Lung microvascular endothelial cell (primary cell): ENCODE data around the gene MUC5B. TPM values are rescaled to one million over a fixed set of nuclear protein-coding genes. Genes with fewer than 3 reads are reported as not detected.
"Not testable (repeated sequence)": the region's sequence is repeated elsewhere in the genome, so short reads cannot be mapped to it uniquely, and the experiment has no call there.

Experiments used
- DNase-seq, 2 donors: peaks; one replicate each; pipeline versions ENCODE4 v3.0.0 to v3.0.0-alpha.2; 2010; ENCODE audit warnings: low read depth in 2 of 2
- total RNA-seq: library from RNA; depleted of rRNA; stranded (reverse); fragments of >200 nt; gene quantifications from 2 replicates; pipeline ENCODE4 v1.2.1, GENCODE V29; 2014

Gene MUC5B, protein sequence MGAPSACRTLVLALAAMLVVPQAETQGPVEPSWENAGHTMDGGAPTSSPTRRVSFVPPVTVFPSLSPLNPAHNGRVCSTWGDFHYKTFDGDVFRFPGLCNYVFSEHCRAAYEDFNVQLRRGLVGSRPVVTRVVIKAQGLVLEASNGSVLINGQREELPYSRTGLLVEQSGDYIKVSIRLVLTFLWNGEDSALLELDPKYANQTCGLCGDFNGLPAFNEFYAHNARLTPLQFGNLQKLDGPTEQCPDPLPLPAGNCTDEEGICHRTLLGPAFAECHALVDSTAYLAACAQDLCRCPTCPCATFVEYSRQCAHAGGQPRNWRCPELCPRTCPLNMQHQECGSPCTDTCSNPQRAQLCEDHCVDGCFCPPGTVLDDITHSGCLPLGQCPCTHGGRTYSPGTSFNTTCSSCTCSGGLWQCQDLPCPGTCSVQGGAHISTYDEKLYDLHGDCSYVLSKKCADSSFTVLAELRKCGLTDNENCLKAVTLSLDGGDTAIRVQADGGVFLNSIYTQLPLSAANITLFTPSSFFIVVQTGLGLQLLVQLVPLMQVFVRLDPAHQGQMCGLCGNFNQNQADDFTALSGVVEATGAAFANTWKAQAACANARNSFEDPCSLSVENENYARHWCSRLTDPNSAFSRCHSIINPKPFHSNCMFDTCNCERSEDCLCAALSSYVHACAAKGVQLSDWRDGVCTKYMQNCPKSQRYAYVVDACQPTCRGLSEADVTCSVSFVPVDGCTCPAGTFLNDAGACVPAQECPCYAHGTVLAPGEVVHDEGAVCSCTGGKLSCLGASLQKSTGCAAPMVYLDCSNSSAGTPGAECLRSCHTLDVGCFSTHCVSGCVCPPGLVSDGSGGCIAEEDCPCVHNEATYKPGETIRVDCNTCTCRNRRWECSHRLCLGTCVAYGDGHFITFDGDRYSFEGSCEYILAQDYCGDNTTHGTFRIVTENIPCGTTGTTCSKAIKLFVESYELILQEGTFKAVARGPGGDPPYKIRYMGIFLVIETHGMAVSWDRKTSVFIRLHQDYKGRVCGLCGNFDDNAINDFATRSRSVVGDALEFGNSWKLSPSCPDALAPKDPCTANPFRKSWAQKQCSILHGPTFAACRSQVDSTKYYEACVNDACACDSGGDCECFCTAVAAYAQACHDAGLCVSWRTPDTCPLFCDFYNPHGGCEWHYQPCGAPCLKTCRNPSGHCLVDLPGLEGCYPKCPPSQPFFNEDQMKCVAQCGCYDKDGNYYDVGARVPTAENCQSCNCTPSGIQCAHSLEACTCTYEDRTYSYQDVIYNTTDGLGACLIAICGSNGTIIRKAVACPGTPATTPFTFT (N-terminal part only)
- total RNA-seq, result not detected in 2 replicates

DNA sequence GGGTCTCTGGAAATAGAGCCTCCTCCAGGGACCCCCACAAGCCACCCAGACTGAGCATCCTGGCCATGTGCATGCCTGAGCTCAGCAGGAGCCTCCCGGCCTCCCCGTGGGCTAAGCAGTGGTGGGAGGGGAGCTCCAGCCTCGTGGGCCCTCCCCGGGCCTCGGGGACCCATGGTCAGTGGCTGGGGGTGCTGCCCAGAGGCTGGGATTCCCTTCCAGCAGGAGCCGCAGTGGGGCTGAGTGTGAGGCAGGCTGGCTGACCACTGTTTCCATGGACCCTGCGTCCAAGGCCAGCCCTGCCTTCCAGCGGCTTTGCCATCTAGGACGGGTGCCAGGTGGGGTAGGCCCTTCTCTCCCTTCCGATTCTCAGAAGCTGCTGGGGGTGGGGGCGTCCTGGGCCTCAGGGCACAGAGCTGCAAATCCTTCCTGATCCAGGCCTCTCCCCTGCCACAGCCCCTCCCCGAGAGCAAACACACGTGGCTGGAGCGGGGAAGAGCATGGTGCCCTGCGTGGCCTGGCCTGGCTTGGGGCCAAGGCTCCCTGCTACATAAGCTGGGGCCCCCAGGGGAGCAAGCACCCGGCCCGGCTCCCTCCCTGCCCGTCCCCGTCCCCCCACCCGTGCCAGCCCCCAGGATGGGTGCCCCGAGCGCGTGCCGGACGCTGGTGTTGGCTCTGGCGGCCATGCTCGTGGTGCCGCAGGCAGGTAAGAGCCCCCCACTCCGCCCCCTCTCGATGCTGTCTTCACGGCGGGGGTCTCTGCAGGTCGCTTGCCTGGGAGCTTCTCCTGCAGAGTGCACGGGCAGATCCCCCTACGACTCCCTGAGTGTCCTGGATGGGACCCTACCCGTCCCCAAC lies at the start of gene MUC5B:
Gene MUC5B (plus strand): TSS at position 576 of the 855 bp plus-strand sequence. CDS start 58 bp downstream, at position 634.
- peak in 1 of 2 donors; percentile 11 for DNase-seq

DNA sequence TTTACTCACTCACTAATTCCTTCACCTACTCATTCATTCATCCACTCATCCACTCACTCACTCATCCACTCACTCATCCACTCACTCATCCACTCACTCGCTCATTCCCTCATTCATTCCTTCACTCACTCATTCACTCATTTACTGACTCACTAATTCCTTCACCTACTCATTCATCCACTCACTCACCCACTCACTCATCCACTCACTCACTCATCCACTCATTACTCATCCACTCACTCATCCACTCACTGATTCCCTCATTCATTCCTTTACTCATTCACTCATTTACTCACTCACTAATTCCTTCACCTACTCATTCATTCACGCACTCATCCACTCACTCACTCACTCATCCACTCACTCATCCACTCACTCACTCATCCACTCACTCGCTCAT lies 49.5 kb upstream of the MUC5B start:
- DNase-seq, result not testable (repeated sequence)

DNA sequence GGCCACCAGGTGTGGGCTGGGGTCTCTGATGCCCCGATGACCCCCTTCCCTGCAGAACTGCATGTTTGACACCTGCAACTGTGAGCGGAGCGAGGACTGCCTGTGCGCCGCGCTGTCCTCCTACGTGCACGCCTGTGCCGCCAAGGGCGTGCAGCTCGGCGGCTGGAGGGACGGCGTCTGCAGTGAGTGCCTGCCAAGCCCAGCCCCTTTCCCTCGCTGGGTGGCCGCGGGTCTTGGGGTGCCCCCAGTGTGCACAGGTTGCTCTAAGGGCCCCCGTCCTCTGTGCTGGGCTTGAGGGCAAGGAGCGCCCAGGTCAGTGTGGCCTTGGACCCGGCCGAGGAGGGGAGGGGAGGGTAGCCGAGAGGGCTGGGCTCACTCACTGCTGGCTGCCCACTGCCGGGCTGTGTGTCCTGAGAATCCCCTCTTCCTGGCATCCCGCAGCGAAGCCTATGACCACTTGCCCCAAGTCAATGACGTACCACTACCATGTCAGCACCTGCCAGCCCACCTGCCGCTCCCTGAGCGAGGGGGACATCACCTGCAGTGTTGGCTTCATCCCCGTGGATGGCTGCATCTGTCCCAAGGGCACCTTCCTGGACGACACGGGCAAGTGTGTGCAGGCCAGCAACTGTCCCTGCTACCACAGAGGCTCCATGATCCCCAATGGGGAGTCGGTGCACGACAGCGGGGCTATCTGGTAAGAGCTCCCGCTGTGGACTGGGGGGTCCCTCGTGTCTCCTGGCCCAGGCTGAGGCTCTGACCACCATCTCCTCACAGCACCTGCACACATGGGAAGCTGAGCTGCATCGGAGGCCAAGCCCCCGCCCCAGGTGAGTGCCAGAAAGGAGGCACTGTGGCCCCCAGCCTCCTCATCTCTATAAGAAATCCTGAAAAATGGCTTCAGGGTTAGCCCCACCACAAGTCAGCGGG lies 48.2 kb upstream of the MUC5B start:
- no peak for DNase-seq

DNA sequence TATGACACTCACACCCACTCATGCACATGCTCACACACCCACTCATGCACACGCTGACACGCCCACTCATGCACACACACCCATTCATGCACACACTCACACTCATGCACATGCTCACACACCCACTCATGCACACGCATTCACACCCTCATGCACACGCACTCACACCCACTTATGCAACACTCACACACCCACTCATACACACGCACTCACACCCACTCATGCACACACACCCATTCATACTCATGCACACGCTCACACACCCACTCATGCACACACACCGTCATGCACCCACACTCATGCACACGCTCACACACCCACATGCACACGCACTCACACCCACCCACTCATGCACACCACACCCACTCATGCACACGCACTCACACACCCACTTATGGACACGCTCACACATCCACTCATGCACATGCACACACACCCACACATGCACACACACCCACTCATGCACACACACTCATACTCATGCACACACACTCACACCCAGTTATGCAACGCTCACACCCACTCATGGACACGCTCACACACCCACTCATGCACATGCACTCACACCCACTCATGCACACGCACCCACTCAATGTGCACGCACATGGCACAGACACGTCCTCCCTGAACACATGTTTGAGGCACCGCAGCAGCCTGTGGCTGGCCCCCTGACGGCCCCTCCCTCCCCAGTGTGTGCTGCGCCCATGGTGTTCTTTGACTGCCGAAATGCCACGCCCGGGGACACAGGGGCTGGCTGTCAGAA lies 47.2 kb upstream of the MUC5B start:
- DNase-seq, result no peak

DNA sequence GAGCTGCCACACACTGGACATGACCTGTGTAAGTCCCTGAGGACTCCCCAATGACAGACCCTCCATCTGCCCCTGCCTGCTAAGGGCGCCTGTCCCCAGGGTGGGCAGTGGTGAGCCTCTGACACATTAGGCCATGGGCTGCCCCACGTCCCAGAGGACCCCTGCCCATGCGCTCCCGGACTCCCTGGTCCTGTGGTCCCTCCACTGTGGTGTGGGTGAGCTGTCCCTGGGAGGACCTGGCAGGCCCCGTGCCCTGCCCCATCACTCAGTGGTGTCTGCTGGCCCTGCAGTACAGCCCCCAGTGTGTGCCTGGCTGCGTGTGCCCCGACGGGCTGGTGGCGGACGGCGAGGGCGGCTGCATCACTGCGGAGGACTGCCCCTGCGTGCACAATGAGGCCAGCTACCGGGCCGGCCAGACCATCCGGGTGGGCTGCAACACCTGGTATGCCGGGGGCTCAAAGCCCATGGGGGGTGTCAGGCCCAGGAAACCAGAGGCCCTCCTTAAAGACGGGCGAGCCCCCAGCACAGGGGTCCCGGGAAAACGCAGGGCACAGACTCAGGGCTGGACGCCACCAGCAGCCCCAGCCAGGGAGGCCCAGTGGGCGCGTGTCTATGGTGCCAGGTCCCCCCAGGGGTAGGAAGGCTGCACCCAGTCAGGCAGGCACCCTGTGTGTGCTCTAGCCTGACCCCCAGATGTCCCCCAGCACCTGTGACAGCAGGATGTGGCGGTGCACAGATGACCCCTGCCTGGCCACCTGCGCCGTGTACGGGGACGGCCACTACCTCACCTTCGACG lies 46.4 kb upstream of the MUC5B start:
- DNase-seq, result no peak

DNA sequence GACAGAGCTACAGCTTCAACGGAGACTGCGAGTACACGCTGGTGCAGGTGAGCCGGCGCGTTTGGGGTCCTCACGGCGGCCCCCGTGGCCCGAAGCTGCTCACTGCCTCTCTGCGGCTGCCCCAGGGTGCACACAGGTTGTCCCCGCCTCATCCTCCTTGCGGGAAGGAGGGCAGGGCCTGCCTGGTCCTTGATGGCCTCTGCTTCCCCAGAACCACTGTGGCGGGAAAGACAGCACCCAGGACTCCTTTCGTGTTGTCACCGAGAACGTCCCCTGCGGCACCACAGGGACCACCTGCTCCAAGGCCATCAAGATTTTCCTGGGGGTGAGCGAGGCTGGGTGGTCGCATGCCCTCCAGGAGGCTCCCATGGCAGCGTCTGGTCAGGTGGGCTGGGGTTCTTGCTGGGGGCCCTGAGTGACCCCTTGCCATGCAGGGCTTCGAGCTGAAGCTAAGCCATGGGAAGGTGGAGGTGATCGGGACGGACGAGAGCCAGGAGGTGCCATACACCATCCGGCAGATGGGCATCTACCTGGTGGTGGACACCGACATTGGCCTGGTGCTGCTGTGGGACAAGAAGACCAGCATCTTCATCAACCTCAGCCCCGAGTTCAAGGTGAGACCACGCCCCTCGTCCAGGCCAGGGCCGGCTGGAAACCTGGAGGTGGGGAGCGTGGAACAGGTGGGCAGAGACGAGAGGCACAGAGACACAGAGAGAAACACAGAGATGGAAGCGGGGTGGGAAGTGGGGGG lies 45.7 kb upstream of the MUC5B start:
- no peak for DNase-seq

DNA sequence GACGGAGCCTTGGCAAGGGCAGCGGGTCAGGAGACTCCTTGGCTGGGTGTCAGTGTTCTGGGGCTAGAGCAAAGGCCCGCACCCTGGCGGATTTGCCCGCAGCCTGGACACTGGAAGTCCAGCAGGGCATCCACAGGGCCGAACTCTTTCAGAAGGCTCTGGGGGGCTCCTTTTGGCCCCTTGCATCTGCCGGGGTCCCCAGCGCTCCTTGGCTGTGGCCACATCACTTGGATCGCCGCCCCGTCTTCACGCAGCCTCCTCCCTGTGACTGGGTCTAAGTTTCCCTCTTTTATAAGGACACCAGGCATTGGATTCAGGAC lies 45.1 kb upstream of the MUC5B start:
- DNase-seq, result no peak

DNA sequence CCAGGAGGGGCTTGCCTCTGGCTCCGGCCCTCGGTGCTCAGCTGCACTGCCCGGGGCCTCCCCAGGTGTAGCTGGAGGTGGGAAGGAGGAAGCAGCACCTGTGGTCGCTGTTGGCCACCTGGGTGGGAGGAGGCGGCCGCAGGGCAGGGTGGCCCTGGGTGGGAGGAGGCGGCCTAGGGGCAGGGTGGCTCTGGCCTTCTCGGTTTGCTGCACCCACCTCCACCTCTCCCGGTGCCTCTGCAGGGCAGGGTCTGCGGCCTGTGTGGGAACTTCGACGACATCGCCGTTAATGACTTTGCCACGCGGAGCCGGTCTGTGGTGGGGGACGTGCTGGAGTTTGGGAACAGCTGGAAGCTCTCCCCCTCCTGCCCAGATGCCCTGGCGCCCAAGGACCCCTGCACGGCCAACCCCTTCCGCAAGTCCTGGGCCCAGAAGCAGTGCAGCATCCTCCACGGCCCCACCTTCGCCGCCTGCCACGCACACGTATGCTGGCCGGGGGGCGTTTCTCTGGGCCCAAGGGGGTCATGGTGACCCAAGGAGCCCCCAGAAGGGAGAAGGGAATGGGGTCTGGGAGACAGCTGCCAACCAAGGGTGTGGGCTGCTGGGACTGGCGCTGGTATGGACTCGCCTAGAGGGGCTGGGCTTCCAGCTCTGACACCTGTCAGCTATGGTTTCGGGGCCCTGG lies 44.5 kb upstream of the MUC5B start:
- no peak for DNase-seq

DNA sequence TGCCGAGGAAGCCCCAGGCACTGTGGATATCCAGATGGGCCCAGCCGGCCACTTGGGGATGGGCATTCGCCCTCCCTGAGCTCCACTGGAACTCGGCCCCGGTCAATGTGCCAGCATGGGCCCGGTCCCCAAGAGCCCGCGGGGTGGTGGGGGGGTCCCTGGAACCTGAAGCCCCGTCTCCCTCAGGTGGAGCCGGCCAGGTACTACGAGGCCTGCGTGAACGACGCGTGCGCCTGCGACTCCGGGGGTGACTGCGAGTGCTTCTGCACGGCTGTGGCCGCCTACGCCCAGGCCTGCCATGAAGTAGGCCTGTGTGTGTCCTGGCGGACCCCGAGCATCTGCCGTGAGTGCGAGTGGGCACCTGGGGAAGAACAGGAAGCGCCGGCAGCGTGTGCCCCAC lies 44.0 kb upstream of the MUC5B start:
- no peak for DNase-seq

DNA sequence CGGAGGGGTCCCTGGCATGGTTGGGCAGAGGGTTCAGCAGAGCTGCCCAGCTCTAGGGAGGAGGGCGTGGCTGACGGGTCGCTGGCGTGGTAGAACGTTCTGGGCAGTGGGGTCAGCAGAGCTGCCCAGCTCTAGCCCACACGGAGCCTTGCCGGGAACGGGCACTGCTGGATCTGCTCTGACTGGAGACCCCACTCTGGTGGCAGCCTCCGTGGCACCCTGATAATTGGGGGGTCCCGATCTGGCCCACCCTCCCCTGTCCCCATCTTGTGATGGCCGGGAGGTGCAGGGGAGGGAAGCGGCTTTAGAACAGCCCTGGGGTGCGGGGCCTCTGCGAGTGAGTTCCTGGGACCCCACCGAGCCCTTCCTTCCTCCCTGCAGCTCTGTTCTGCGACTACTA lies 43.2 kb upstream of the MUC5B start:
- no peak for DNase-seq

DNA sequence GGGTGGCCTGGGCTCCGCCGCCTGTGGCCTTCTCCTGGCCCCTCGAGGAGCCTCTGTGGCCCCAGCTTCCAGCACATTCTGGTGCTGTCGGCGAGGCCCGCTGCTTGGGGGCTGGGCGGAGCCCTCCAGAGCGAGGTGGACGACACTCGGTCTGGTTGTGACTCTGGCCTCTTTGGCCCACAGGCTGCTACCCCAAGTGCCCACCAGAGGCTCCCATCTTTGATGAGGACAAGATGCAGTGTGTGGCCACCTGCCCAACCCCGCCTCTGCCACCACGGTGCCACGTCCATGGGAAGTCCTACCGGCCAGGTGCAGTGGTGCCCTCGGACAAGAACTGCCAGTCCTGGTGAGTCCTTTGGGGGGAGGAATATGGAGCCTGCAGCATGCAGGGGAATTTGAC lies 42.7 kb upstream of the MUC5B start:
- no peak for DNase-seq

DNA sequence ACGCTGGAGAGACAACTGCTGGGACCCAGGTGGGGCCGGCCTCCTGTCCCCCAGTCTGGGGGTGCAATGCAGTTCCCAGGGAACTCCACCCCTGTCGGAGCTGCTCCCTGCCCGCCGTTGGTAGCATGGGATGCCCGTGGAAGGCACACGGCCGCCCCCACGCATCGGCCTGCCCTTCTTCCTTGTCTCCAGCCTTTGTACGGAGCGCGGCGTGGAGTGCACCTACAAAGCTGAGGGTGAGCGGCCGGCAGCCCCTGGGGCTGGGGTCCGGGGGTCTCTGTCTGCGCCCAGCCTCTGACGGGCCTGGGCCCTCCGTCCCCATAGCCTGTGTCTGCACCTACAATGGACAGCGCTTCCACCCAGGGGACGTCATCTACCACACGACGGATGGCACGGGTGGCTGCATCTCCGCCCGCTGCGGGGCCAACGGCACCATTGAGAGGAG lies 41.9 kb upstream of the MUC5B start:
- DNase-seq, result no peak

DNA sequence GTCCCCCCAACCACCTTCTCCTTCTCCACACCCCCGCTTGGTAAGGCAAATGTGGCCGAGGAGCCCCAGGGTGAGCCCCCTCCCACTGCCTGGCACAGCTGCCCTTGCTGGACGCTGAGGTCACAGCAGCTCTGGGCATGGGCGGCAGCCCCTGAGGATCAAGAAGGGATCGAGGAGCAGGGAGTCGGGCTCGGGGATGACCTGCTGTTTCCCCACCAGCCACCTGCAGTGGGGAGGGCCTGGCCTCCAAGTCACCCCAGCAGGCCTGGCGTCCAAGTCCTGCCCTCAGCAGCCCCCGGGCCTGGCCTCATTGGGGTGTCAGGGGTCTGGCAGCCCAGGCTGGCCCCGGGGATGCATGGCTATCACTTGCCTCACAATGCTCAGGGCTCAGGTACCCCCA lies 41.4 kb upstream of the MUC5B start:
- DNase-seq, result no peak

DNA sequence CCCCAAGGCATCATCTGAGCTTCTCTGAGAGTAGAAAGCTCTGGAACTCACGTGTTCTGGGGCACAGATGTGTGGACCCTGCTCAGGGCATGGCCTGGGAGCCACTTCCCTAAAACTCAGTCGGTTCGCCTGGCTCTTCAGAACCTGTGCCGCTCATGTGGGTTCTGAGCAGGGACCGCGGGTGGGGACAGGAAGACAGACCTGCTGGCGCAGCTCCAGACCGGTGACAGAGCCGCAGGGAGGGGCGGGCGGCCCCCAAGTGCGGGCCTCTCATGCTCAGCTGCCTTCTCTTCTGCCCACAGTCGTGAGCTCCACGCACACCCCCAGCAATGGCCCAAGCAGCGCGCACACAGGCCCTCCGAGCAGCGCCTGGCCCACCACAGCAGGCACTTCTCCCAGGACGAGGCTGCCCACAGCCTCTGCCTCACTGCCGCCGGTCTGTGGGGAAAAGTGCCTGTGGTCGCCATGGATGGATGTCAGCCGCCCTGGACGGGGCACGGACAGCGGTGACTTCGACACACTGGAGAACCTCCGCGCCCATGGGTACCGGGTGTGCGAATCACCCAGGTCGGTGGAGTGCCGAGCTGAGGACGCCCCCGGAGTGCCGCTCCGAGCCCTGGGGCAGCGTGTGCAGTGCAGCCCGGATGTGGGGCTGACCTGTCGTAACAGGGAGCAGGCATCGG lies 40.9 kb upstream of the MUC5B start:
- DNase-seq, result no peak

DNA sequence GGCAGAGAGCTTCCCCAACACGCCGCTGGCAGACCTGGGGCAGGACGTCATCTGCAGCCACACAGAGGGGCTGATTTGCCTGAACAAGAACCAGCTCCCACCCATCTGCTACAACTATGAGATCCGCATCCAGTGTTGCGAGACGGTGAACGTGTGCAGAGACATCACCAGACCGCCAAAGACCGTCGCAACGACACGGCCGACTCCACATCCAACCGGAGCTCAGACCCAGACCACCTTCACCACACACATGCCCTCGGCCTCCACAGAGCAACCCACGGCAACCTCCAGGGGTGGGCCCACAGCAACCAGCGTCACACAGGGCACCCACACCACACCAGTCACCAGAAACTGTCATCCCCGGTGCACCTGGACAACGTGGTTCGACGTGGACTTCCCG lies 38.7 kb upstream of the MUC5B start:
- not testable (repeated sequence) for DNase-seq

DNA sequence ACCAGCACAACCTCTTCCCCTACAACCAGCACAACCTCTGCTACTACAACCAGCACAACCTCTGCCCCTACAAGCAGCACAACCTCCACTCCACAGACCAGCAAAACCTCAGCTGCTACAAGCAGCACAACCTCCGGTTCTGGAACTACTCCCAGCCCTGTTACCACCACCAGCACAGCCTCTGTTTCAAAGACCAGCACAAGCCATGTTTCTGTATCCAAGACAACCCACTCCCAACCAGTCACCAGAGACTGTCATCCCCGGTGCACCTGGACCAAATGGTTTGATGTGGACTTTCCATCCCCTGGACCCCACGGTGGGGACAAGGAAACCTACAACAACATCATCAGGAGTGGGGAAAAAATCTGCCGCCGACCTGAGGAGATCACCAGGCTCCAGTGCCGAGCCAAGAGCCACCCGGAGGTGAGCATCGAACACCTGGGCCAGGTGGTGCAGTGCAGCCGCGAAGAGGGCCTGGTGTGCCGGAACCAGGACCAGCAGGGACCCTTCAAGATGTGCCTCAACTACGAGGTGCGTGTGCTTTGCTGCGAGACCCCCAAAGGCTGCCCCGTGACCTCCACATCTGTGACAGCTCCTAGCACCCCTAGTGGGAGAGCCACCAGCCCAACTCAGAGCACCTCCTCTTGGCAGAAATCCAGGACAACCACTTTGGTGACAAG lies 34.3 kb upstream of the MUC5B start:
- DNase-seq, result not testable (repeated sequence)
